Caki2 (cell line): Measurements from ENCODE around the gene PRDM16. TPM values are rescaled to one million over a fixed set of nuclear protein-coding genes. Genes with fewer than 3 reads are reported as not detected.

ENCODE experiments used
- DNase-seq: peaks from one replicate; pipeline ENCODE4 v3.0.0-alpha.2; 2015; ENCODE audit warnings: low read depth
- in situ Hi-C: cut with HindIII; loops from 2 replicates; pipeline ENCODE4 v1.10.0; 2016; ENCODE audit warnings: low sequenced_read_pairs, low pct_unique_long_range_greater_than_20kb, mixed read lengths
- total RNA-seq: library from RNA; depleted of rRNA; stranded (reverse); fragments of >200 nt; shearing (Covaris generic); gene quantifications from 2 replicates; pipeline ENCODE4 v1.2.3, GENCODE V29; 2014; ENCODE audit warnings: low replicate concordance

Gene PRDM16
- total RNA-seq, 1 experiment from 2014 or later = not detected

DNA sequence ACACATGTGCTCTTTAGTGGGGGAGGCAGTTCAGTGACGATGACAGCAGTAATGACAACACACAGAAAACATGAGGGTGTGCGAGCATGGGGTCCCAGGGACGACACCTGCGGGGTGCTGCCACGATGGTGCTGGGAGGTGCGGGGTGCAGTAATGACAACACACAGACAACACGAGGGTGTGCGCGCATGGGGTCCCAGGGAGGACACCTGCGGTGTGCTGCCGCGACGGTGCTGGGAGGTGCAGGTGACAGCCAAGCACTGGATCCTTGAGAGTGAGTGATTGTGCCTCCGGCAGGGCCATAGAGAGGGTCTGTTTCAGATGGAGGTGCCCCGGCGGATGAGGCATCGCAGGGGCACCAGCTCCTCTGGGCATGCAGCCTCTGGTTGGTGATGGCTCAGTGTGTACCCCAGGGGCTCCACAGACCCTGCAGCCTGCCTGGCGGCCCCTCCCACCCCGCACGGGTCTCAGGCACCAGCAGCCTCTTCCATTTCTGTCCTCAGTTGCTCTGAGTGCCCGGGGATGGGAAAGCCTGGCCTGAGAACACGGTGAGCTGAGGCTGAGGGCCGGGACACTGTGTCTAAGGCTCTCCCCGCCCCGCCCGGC lies 193.8 kb downstream of the PRDM16 start:
- in situ Hi-C loops = no loop called here
- no peak for DNase-seq

DNA sequence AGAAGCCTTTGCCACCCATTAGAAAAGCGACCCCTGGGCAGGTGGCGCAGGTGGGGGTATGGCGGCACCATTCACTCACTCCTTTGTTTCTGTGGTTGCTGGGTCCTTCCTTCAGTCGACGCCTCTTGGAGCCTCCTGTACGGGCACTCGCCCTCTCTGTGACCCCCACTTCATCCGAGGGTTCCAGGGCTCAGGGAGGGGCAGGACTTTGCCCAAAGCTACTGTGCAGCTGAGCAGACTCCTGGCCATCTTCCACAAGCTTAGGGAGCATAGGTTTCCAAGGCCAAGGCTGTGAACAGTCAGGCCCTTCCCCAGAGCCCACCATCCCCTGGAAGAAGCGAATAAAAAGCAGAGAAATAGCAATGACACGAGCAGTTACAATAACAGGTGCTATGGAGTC lies 194.8 kb downstream of the PRDM16 start:
- in situ Hi-C loops = no loop called here
- DNase-seq = no peak

- in situ Hi-C loops = no loop called here
- no peak for DNase-seq
Measured at GRCh38 chr1:3264456-3264855, 195.5 kb downstream of the PRDM16 start.

GRCh38 chr1:3265835-3266805 lies 197.1 kb downstream of the PRDM16 start:
- in situ Hi-C loops = no loop called here

DNA sequence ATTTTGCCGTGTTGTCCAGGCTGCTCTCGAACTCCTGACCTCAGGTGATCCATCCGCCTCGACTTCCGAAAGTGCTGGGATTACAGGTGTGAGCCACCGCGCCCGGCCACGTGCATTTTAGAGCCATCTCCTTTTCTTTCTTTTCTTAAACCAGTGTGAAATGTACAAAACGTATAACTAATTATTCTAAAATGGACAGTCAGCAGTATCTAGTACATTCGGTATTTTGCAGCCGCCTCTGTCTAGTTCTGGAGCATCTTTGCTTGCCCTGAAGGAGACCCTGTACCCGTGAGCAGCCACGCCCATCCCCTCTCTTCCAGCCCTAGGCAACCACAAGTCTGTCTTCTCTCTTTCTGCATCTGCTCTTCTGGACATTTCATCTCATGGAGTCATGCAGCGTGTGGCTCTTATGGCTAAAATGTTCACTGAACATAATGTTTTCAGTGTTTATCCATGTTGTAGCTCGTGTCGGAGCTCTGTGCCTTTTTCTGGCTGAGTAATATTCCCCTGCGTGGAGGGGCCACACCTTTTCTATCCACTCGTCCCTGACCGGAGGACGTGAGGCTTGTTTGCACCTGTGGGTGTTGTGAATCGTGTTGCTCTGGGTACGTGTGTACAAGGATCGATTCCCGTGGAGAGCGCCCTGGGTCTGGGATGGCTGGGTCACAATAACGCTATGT lies 198.0 kb downstream of the PRDM16 start:
- DNase-seq = no peak
- in situ Hi-C loops = no loop called here

More at GRCh38 chr1:3265835-3266805, 197.1 kb downstream of the PRDM16 start:
- DNase-seq = no peak

DNA sequence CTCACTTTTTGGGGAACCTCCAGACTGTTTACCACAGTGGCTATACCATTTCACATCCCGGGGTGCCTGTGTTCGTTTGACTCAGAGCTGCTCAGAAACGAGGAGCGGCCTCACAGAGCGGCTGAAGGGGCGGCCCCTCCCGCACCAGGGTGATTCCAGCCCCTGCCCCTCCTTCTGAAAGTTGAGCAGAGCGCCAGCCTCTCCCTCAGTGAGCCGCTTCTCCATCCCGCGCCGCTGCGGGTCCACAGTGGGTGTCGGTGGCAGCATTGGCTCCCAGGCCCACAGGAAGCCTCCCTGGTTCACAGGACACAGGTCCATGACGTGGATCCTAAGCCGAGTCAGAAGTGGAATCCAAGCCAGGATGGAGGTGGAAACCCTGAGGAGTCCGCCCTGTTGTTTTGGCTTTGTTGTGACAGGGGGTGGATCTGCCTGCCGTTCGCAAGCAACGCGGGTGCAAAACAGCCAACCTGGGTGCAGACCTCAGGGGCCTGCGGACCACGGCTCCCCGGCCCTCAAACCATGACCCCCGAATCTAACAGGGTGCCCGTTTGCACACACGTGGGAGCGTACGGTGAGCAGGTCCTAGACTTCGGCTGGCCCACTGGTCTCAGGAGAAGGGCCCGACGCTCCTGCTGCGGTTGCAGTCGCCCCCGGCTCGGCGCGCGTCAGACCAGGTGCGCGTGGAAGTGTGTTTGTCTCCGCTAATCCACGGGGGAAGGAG lies 198.7 kb downstream of the PRDM16 start:
- in situ Hi-C loops = no loop called here
- DNase-seq = no peak

DNA sequence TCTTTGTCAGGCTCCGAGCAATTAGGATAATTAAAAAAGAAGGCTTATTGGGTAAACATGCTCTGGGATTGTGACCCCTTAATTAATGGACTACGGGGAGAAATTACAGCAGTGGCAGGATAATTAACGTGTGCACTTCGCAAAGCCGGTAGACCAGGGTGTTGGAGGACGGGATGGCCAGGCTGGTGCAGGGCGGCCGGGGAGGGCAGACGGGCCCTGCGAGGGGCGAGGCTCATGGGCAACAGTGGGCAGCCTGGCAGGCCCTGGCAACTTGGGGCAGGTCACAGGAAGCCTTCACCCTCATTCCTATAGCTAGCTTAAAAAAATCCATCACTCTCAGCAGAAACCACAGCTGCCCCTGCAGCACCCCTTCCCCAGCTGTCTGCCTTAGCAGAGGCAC lies 199.3 kb downstream of the PRDM16 start:
- DNase-seq = no peak
- in situ Hi-C loops = no loop called here

DNA sequence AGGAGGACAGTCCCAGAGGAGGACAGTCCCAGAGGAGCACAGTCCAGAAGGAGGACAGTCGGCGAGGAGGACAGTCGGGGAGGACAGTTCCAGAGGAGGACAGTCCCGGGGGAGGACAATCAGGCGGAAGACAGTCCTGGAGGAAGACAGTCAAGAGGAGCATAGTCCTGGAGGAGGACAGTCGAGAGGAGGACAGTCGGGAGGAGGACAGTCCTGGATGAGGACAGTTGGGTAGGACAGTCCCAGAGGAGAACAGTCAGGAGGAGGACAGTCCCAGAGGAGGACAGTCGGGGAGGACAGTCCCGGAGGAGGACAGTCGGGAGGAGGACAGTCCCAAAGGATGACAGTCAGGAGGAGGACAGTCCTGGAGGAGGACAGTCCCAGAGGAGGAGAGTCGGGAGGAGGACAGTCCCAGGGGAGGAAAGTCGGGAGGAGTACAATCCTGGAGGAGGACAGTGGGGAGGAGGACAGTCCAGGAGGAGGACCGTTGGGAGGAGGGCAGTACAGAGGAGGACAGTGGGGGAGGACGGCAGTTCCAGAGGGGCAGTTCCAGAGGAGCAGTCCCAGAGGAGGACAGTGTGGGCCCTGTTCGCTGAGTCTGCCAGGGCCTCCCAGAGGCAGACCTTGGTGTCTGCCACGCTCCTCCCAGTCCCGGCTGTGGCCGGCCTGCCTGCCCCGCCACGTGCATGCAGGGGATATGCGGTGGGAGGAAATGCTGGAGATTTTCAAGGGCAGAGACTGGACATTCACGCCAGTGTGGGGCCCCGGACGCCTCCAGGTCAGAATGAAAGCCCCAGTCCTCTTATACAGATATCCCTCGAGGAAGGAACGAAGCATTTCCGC lies 201.6 kb downstream of the PRDM16 start:
- in situ Hi-C loops = no loop called here

DNA sequence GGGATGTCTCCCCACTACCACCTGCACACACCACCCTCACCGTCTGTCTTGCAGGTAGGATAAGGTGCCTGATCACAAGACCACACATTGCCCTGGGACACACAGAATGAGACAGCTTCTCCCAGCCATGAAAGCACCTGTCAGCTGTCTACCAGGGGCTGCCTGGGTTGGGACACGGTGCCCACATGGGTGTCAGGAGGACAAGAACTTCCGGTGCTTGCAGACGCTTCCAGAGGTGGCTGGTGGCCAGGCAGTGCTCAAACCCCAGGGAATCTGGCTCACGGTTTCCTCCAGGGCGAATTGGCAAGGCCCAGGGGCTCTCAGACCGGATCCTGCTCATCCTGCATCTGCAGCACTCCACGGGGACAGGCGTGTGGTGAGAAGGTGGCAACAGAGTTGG lies 202.9 kb downstream of the PRDM16 start:
- no peak for DNase-seq
- in situ Hi-C loops = no loop called here

More for the DNA sequence above, 201.6 kb downstream of the PRDM16 start:
- DNase-seq = no peak

GRCh38 chr1:3272321-3273045 lies 203.5 kb downstream of the PRDM16 start:
- no peak for DNase-seq
- in situ Hi-C loops = no loop called here

DNA sequence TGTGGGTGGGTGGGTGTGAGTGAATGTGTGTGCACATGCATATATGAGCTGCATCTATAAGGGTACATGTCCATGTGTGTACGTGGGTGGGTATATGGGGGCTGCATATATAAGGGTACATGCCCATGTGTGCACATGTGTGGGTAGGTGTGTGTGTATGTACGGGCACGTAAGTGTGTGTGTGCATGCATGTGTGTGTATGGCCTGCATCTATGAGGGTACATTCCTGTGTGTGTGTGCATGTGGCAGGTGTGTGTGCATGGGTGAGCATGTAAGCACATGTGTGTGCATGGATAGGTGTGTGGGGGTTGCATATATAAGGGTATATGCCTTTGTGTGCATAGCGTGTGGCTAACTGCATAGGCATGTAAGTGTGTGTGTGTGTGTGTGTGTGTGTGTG lies 204.4 kb downstream of the PRDM16 start:
- DNase-seq = no peak
- in situ Hi-C loops = no loop called here

- no peak for DNase-seq
- in situ Hi-C loops = no loop called here
Measured at GRCh38 chr1:3274972-3275371, 206.0 kb downstream of the PRDM16 start.

DNA sequence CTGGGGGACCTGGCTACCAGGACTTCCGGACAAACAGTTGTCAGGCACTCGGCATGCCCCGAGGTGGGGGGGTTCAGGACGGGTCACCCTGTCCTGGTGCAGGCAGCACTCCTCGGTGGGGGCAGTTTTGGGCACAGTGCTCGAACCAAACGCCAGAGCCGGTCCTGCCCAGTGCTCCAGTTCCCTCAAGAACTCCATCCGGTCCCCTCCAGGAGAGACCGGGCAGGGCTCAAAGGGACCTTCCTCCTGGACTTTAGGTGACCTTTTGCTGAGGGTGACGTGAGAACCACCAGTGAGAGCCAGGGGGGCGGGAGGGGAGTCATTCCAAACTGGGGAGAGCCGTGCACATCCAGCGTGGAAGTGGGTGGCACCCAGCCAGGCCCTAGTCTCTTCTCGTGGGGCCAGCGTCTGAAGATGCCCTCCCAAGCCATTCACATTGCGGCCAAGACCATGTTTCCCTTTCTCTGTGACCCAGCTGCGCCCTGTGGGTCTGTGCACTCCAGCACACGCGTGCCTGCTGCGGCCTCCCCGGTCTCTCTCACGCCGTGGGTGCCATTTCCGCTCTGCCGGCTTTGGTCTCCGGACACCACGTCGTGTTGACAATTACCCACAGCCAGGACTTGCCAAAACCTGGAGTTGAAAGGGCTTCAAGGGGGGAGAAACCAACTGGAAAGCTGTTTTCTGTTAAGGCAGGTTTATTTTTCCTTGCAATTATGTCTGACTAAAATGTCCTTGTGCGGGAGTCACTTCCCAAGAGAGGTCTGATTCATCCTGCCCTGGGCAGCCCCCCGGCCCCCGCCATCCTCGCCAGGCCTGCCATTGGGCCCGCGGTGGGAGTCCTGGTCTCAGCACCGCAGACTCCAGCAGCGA lies 206.7 kb downstream of the PRDM16 start:
- in situ Hi-C loops = no loop called here

GRCh38 chr1:3276341-3276800 lies 207.4 kb downstream of the PRDM16 start:
- DNase-seq = no peak
- in situ Hi-C loops = no loop called here

More for the DNA sequence above, 206.7 kb downstream of the PRDM16 start:
- DNase-seq = no peak

DNA sequence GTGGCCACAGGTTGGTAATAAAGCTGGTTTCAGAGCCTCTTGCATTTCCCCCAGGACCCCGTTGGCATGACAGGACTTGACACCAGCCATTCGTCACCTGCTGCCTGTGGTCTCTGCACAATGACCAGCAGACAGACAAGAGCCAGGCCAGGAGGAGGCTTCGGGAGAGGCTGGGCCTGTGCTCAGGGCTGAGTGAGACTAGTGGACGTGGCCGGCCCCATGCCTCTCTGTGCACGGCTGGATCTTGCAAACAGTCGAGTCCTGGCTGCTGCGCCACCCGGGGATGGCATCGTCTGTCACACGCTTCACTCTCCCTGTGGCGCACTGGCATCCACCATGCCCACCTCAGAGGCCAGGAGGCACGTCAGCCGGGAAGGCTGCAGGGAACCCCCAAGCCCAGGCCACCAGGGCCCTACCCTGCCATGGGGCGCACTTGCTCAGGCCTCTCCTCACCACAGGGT lies 208.0 kb downstream of the PRDM16 start:
- no peak for DNase-seq
- in situ Hi-C loops = no loop called here

DNA sequence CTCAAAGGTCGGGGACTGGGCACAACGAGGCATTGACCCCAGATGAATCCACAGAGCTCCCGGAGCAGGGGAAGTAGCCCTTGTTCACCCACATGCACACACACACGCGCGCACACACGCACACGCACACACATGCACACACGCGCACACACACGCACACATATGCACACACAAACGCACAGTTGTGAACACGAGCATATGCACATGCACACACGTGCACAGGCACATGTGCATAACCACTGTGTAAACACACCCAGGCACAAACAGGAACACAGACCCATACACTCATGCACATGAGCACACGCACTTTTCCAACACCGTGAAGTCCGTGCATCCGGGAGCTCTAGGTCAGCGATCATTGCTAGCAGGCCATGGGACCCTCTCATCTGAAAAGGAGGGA lies 208.6 kb downstream of the PRDM16 start:
- in situ Hi-C loops = no loop called here
- DNase-seq = no peak
